Prostate gland (tissue), 2 donors: ENCODE results near the gene GLIS1.

ENCODE experiments used
- CTCF ChIP-seq, 4 experiments: fragments of 200-600 bp in 2 of 4; fragments of 450-650 bp in 2 of 4; sonication (generic) in 2 of 4; IDR thresholded peaks; 1 replicate in 3 of 4; 2 replicates in 1 of 4; pipeline ENCODE4 v1.5.1; 2016 to 2019; ENCODE audit warnings: antibody characterized with exemption in 4 of 4, mild to moderate bottlenecking in 2 of 4, moderate library complexity in 2 of 4
- POLR2A ChIP-seq: fragments of 450-650 bp; IDR thresholded peaks from one replicate; pipeline ENCODE4 v1.6.1; 2016; ENCODE audit warnings: antibody characterized with exemption, mild to moderate bottlenecking
- POLR2AphosphoS5 ChIP-seq: sonication (generic); formaldehyde crosslinking; IDR thresholded peaks from one replicate; pipeline ENCODE4 v1.6.1; 2017; ENCODE audit warnings: antibody characterized with exemption

- TF ChIP-seq CTCF (IDR thresholded peaks at IDR 0.05) (no peak), POLR2A (no peak), POLR2AphosphoS5 (no peak)
Observed at GRCh38 chr1:53644909-53645689, 93.9 kb downstream of the GLIS1 start.
